Nucleus accumbens (tissue), 56 donors: ENCODE results near the gene ZNF785.
"Not testable (repeated sequence)": the region's sequence is repeated elsewhere in the genome, so short reads cannot be mapped to it uniquely, and the experiment has no call there.

Source experiments
- DNase-seq, 56 donors: peaks; one replicate each; lab custom pipeline; 2025; lab: John Stamatoyannopoulos, UW

Gene ZNF785

DNA sequence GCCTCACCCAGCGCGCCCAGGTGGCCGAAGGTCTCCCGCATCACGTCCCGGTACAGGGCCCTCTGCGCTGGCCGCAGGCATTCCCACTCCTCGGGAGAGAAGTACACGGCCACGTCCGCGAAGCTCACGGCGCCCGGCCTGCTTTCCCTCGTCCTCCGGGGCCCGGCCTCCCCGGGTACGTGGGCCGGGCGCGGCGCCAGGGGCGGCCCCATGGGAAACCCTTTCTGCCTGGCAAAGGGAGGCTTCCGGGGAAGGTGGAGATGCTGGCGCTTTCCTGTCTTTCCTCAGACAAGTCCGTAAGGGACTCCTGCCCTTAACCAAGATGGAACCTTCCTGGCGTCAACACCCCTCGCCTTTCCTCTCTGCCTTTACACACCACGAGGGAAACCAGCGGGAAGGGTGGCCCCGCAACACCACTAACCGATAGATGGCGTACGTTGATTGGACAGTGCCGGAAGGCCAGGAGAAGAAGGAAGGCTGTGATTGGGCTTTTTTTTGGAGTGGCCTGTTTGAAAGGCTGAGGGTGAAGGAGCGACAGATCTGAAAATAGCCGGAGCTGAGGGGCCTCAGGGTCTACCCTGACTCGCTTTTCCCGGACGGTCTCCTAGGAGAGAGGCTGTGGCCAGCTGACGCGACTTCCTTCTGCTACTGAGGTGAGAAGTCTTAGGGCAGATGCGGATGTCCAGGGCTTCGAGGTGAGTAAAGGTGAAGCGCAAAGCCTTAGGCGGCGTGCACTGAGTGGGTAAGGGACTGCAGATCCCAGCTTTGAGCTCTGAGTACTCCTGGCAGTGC lies at the start of gene ZNF785:
ZNF785 (minus strand) TSS at position 298 of the 792 bp plus-strand sequence; CDS start at position 212, 86 bp downstream.
- DNase-seq: peak; percentile 62 to 99 (median 94)

DNA sequence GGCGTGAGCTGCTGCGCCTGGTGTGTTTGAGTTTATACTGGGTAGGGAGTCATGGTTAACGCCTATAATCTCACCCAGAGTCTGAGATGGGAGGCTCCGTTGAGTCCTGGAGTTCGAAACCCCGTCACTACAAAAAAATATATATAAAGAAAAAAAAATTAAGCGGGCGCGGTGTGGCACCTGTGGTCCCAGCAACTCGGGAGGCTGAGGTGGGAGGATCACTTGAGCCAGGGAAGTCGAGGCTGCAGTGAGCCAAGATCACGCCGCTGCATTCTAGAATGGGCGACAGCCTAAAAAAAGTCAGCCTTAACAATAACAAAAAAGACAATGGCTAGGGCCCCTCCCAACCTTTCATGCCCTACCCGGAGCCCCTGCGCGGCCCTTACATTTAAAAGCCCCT lies 48.0 kb upstream of the ZNF785 start:
- no peak for DNase-seq

DNA sequence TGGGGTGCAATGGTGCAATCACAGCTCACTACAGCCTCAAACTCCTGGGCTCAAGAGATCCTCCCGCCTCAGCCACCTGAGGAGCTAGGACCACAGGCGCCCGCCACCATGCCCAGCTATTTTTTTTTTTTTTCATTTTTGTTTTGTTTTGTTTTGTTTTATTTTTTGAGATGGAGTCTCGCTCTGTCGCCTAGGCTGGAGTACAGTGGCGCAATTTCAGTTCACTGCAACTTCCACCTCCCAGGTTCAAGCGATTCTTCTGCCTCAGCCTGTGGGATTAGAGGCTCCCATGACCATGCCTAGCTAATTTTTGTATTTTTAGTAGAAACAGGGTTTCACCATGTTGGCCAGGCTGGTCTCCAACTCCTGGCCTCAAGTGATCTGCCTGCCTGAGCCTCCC lies 47.0 kb upstream of the ZNF785 start:
- DNase-seq: not testable (repeated sequence)

DNA sequence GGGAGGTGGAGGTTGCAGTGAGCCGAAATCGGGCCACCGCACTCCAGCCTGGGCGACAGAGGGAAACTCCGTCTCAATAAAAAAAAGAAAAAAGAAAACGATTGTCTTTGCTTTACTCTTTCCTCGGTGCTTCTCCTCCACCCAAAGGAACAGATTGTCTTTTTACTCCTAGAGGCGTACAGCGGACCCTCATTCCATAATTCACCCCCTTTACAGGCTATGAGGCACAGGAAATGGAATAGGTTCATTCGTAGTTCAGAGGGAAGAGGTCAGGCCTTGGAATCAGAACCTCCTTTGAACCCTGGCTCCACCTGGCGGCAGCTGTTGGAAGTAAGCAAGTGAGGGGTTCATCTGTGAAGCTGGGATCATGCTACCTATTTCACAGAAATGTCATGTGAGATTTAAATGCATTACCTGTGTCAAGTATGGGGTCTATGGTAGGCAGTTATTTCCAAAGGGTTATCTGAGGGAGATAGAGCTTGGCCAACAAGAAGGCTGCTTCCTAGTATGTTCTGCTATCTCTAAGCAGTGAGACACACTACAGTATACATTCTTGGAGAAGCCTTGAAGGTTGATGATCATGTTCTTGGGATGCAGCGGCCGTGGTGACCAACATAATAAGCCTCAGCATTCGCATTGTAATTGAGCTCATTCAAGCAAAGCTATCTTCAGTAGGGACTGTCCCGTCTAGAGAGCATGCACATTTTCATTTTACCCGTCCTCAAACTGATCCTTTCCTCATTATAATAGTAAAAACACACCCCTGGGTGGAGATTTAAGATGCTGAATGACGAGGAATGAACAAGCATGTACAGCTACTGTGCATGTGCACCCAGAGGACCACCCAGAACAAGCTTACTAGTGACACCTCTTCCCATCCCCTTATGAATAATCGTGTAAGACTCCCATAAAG lies 43.4 kb upstream of the ZNF785 start:
- peak in 51 of 56 donors; percentile 15 to 93 (median 63) for DNase-seq

DNA sequence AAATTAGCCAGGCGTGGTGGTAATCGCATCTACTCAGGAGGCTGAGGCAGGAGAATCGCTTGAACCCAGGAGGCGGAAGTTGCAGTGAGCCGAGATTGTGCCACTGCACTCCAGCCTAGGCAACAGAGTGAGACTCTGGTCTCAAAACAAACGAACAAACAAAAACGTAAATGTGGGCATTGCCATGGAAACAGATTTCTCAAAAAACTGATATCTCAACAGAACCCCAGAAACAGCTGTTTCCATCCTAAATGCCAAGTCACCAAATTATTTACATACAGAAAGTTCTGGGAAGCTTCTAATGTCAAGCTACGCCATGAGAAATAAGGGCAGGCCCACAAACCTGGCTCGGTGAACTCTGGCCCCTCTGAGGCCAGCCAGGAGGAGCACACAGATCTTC lies 40.7 kb upstream of the ZNF785 start:
- DNase-seq: no peak

DNA sequence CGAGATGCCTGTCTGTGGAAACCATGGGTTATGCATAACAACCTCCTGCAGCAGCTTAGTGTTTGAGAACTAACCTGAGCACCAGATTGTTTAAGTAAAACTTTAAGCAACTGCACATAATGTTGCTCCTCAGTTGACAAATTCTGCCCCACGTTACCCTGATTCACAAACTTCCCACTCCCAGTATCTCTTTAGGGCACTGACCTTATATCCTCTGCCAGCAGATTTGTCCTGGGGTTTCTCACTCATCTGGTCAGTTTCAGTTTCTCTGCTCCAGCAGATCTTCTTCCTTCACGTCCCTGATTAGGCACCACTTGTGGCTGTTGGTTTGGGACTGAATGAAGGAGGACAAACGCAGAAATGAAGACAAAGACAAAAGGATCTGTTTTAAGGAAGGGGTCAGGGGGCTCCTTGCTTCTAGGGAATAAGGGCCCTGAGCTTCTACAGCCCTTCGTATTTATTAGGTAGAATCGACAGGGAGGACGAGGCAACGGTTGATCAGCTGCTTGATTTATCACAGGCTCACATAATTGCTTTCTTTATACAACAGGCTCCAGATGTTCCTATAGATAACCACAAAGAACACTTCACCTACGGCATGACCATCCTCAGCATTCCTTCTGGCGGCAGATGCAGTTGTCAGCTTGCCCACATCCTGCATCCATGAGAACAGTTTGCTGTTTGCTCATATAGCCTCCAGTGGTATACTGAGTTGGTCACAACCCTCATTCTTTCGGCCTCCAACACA lies 38.2 kb upstream of the ZNF785 start:
- no peak for DNase-seq

DNA sequence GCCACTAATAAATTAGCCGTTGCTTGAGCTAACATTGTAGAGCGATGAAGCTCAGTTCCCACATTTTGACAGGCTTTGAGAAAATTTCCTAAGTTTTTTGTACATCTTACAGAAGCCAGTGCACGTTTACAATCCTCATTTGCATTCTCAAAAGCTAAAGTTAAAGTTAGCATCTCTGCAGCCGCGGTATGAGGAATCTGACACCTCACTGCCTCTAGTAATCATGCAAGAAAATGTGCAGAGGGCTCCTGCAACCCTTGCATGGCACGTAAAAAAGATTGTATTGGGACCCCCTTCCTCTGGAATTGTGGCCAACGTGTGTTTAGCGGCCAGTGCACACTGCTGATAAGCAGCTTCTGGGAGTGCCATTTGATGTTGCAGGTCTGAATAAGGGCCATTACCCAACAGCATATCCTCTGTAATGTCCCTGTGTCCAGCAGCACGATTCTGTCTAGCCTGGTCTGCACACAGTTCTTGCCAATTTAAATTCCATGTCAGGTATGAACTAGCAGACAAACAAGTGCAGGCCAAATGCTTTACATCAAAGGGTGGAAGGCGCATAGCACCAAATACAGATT lies 37.0 kb upstream of the ZNF785 start:
- DNase-seq: no peak

DNA sequence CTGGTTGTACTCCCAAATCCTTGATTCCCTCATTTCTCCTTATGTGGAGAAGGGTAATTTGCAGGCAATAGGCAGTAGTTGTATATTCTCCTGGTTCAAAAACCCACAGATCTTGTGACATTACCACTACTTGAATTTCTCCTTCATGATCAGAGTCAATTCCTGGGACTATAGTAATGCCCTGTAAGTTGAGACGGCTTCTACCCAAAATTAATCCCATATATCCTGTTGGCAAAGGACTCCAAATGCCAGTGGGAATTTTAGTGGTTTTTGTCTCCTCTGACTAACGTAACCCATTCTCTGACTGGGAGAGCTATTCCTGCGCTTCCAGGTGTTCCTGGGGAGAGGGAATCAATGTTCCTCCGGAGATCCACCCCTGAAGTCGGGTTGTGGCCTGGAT lies 36.3 kb upstream of the ZNF785 start:
- DNase-seq: no peak

DNA sequence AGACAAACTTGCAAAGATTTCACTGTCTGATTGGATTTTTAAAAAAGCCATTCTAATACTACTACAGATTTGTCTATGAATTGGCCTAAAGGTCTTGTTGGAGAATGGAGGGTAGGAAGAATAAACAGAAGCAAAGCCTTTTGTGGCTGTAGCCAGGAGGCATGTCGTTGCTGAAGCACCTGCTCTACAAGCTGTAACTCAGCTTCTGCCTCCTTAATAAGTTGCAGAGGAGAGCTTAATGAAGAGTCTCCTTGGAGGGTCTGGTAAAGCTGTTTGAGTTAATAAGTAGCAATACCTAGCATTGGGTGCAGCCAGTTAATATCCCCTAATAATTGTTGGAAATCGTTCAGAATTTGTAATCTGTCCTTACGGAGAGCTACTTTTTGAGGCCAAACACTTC lies 34.7 kb upstream of the ZNF785 start:
- no peak for DNase-seq

DNA sequence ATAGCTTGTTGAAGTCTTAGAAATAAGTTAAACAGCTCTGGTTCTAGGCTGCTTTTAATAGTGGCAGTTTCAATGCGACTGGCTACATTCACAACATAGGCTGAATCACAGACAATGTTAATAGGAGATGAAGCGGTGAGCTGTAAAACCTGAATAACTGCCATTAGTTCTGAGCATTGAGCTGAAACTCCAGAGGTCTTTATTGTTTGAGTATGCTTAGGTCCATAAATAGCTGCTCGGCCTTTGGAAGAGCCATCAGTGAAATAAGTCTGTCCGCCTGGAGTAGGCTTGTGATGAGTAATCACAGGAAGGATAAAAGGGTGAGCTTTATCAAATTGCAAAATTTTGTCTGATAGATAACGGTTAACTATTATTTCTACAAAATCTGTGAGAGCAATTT lies 34.1 kb upstream of the ZNF785 start:
- no peak for DNase-seq

DNA sequence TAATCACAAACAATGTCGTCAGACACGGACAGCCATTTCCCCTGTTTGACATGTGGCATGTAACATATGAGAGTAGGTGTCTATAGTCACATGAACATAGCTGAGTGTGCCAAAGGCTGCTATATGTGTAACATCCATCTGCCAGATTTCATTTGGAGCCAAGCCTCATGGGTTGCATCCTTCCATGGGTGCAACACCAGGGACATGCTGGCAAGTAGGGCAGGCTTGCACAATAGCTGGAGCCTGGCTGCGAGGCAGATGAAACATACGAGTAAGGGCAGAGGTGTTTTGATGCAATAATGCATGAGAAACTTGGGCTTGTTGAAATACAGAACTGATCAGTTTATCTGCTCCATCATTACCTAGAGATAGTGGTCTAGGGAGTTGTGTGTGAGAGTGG lies 33.7 kb upstream of the ZNF785 start:
- no peak for DNase-seq

DNA sequence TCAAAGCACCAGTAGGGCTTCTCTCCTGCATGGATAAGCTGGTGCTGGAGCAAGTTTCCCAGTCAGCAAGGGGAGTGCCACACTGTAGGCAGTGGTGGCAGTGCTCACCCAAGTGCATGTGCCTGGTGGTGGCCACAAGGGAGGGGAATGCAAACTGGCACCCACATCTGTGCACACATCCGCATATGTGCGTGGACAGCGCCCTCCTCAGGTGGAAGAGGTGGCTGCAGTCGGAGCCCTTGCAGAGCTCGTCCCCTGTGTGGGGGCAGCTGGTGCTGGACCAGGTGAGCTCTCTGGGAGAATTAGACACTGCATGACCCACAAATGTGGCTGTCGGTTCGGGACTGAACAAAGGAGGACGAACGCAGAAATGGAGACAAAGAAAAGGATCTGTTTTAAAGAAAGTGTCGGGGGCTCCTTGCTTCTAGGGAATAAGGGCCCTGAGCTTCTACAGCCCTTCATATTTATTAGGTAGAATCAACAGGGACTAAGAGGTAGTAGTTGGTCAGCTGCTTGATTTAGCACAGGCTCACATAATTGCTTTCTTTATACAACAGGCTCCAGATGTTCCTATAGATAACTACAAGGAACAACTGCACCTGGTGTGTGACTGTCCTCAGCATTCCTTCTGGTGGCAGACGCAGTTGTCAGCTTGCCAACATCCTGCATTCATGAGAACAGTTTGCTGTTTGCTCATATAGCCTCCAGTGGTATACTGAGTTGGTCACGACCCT lies 30.0 kb upstream of the ZNF785 start:
- DNase-seq: peak in 22 of 56 donors; percentile 1 to 57 (median 12)

DNA sequence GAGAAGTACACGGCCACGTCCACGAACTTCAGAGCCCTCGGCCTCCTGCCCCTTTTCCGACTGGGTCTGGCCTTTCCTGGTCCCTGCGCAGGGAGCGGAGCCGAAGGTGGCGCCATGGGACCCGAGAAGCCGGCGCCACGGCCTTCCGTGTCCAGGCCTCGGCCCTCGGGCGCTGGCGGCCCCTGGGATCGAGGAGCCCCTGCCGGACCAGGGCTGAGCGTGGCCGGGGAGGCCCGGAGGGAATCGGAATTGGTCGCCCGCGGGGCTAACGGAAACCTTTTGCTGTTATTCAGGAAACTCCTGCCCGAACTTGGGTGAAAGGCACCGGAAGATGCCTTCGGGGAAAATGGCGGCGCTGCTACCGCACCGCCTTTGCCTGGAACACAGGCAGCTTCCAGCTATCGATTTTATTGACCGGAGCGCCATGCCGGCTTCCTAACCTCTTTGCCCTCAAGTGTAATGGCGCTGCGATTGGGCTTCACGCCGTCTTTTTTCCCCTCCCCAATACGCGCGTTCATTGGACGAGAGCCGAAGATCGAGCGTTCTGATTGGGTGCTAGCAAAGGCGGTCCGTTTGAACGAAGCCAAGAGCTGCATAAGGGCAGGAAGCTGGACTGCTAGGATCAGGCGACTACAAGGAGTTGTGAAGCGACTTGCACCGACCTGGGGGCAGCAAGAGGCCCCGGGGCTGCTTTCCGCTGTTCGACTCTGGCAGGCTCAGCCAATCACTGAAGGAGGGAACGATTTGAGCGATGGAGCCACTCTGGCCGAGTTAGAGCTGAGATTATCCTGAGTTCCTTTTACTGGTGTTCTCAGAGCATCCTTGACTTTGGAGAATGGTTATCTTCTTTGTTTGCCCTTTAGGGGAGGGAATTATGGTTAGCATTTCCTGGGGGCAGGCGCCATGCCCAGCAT lies 24.7 kb upstream of the ZNF785 start, which contains the start of gene ZNF689:
ZNF689 (minus strand) TSS at position 464 of the 914 bp plus-strand sequence; CDS start at position 116, 348 bp downstream.
- DNase-seq: peak; percentile 77 to 99 (median 94)

DNA sequence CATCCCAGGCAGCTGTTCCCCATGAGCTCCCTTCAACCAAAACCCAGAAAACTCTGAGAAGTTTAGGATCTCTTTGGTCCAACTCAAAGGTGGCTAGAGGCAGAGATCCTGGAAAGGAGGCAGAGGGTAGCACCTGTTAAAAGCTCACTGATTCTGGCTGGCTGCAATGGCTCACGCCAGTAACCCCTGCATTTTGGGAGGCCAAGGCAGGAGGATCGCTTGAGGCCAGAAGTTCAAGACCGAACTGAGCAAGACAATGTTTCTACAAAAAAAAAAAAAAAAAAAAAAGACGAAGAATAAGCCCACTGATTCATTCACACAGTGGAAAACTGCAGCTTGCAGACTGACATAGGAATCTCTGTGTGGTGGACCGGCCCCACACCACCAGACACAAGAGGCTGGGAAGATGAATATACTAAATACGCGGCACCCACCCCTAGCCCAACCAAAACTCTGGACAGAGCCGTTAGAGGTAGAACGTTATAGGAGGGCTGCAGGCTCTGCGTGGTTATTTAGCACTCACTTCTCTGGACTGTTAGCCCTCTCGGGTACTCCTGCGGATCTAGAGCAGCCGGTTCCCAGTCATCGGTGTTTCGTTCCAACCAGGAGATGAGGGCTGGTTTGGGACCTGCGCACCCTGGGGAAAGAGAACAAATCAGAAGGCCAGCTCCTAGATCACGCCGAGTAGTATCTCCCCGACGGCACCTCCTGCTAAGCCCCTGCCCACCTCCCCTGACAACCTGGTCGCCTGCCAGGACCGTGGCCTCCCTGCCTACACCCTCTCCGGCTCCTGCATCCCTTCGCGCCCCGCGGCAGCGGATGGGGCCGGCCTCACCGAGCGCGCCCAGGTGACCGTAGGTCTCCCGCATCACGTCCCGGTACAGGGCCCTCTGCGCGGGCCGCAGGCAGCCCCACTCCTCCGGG lies 23.8 kb upstream of the ZNF785 start:
- DNase-seq: peak in 33 of 56 donors; percentile 21 to 79 (median 57)

DNA sequence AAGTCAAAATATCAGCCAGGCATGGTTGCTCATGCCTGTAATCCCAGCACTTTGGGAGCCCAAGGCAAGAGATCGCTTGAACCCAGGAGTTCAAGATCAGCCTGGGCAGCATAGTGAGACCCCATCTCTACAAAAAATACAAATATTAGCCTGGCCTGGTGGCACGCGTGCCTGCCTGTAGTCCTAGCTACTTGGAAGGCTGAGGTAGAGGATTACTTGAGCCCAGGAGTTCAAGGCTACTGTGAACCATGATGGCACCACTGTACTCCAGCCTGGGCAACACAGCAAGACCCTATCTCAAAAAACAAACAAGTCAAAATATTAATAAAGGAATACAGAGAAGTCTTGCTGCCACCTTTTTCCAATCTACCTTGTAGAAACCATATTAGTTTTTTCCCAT lies 20.5 kb upstream of the ZNF785 start:
- DNase-seq: no peak

DNA sequence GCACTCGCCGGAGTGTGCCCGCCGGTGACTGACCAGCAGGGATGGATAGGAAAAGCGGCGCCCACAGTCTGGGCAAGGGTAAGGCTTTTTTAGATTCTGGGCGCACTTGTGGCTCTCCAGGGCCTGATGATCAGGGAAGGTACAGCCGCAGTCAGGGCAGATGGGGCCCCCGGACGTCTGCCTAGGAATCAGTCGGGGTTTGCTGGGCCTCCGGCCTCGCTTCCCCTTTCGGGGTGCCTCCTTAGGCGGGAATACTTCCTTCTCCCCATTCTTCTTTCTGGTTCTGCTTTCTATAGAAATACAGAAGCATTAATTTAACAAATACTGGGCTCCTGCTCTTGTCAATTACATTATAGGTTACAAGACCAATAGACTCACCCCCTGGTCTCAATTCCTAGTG lies 19.7 kb upstream of the ZNF785 start:
- peak in 7 of 56 donors; percentile 4 to 23 (median 6) for DNase-seq

DNA sequence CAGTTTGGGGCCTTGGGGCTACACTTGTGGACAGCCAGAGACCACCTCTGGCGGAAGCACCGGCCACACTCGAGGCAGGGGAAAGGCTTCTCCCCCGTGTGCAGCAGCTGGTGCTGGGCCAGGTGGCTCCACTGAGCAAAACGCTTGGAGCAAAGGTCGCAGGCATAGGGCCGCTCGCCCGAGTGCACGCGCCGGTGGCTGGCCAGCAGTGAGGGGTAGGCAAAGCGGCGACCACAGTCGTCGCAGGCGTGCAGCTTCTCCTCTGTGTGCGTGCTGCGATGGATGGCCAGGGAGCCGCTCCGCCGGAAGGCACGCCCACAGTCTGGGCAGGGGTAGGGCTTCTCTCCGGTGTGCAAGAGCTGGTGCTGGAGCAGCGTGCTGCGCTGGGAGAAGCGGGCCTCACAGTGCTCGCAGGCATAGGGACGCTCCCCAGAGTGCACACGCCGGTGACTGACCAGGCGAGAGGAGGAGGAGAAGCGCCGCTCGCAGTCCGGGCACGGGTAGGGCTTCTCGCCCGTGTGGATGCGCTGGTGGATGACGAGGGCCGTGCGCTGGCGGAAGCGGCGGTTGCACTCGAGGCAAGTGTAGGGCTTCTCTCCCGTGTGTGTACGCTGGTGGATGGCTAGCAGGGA lies 18.9 kb upstream of the ZNF785 start:
- DNase-seq: no peak
